Measurements from ENCODE around the gene PLEKHA8. TPM values are rescaled to one million over a fixed set of nuclear protein-coding genes. Genes with fewer than 3 reads are reported as not detected.

Gene PLEKHA8
- total RNA-seq, 1 donor from 2014 or later, result 62.1 TPM

GRCh38 chr7:30027740-30028215, 434 bp upstream of the PLEKHA8 start:
- Mint-ChIP-seq H3K4me3 (ENCODE audit: low read depth) (no peak overlapping the region), H3K36me3 (ENCODE audit: insufficient read depth) (peaks cover 1% of the 10 kb centered on the region), H3K27ac (peak overlapping the region; percentile 96), H3K9me3 (ENCODE audit: low read depth) (no peaks in the 10 kb centered on the region), H3K27me3 (no peaks in the 10 kb centered on the region), H3K4me1 (ENCODE audit: low read depth) (peaks cover 23% of the 10 kb centered on the region)
- no peak for TF ChIP-seq CTCF (IDR thresholded peaks at IDR 0.05; ENCODE audit: unreplicated experiment)
- DNase-seq (ENCODE audit: low spot score, unreplicated experiment), result no peak

GRCh38 chr7:30028749-30029635, 780 bp downstream of the PLEKHA8 start:
- peaks cover 22% of the 10 kb centered on the region for H3K4me1 Mint-ChIP-seq (ENCODE audit: low read depth)
- peaks cover 2% of the 10 kb centered on the region for H3K36me3 Mint-ChIP-seq (ENCODE audit: insufficient read depth)
- no peak for TF ChIP-seq CTCF (IDR thresholded peaks at IDR 0.05; ENCODE audit: unreplicated experiment)
- DNase-seq (ENCODE audit: low spot score, unreplicated experiment), result peak; percentile 11
- no peaks in the 10 kb centered on the region for H3K9me3 Mint-ChIP-seq (ENCODE audit: low read depth)
- H3K27ac Mint-ChIP-seq, result no peak overlapping the region
- H3K27me3 Mint-ChIP-seq, result no peaks in the 10 kb centered on the region
- H3K4me3 Mint-ChIP-seq (ENCODE audit: low read depth), result no peak overlapping the region

GRCh38 chr7:30029696-30030095, 1.5 kb downstream of the PLEKHA8 start:
- Mint-ChIP-seq H3K27ac (no peak overlapping the region), H3K4me3 (ENCODE audit: low read depth) (no peak overlapping the region), H3K4me1 (ENCODE audit: low read depth) (peaks cover 22% of the 10 kb centered on the region), H3K9me3 (ENCODE audit: low read depth) (no peaks in the 10 kb centered on the region), H3K27me3 (no peaks in the 10 kb centered on the region), H3K36me3 (ENCODE audit: insufficient read depth) (peaks cover 5% of the 10 kb centered on the region)
- DNase-seq (ENCODE audit: low spot score, unreplicated experiment), result no peak
- peak; percentile 31 for TF ChIP-seq CTCF (IDR thresholded peaks at IDR 0.05; ENCODE audit: unreplicated experiment)

GRCh38 chr7:30032310-30033125, 4.3 kb downstream of the PLEKHA8 start:
- DNase-seq (ENCODE audit: low spot score, unreplicated experiment), result no peak
- Mint-ChIP-seq H3K27ac (no peak overlapping the region), H3K27me3 (no peaks in the 10 kb centered on the region), H3K9me3 (ENCODE audit: low read depth) (no peaks in the 10 kb centered on the region), H3K4me1 (ENCODE audit: low read depth) (peaks cover 10% of the 10 kb centered on the region), H3K4me3 (ENCODE audit: low read depth) (no peak overlapping the region), H3K36me3 (ENCODE audit: insufficient read depth) (peaks cover 9% of the 10 kb centered on the region)
- no peak for TF ChIP-seq CTCF (IDR thresholded peaks at IDR 0.05; ENCODE audit: unreplicated experiment)

- Mint-ChIP-seq H3K27me3 (no peaks in the 10 kb centered on the region), H3K4me3 (ENCODE audit: low read depth) (no peak overlapping the region), H3K4me1 (ENCODE audit: low read depth) (peaks cover 11% of the 10 kb centered on the region), H3K36me3 (ENCODE audit: insufficient read depth) (peaks cover 11% of the 10 kb centered on the region), H3K9me3 (ENCODE audit: low read depth) (no peaks in the 10 kb centered on the region), H3K27ac (no peak overlapping the region)
- DNase-seq (ENCODE audit: low spot score, unreplicated experiment), result no peak
- TF ChIP-seq CTCF (IDR thresholded peaks at IDR 0.05; ENCODE audit: unreplicated experiment), result no peak
These were observed 6.3 kb downstream of the PLEKHA8 start for GRCh38 chr7:30034501-30034900.
